GM21576 (cell line): ENCODE results near the gene FBN3.

ENCODE experiments used
- ATAC-seq: cut with Tn5 transposase; IDR thresholded peaks from one replicate; pipeline ENCODE4 v1.9.1; 2021; ENCODE audit warnings: mild to moderate bottlenecking, moderate library complexity; ENCODE audit not compliant: unreplicated experiment

Gene FBN3

GRCh38 chr19:8148410-8149260 lies 757 bp downstream of the FBN3 start:
- no peak for ATAC-seq

GRCh38 chr19:8148088-8148409 lies 1.3 kb downstream of the FBN3 start:
- no peak for ATAC-seq

GRCh38 chr19:8147582-8147978 lies 1.8 kb downstream of the FBN3 start:
- ATAC-seq = no peak

GRCh38 chr19:8146877-8147581 lies 2.4 kb downstream of the FBN3 start:
- ATAC-seq = no peak

GRCh38 chr19:8144273-8144995 lies 5.0 kb downstream of the FBN3 start:
- no peak for ATAC-seq

- no peak for ATAC-seq
These were observed 6.4 kb downstream of the FBN3 start for GRCh38 chr19:8143041-8143440.

GRCh38 chr19:8142513-8142900 lies 6.9 kb downstream of the FBN3 start:
- ATAC-seq = no peak

GRCh38 chr19:8141726-8142512 lies 7.5 kb downstream of the FBN3 start:
- no peak for ATAC-seq

- ATAC-seq = no peak
These were observed 11.2 kb downstream of the FBN3 start for GRCh38 chr19:8138201-8138600.

- no peak for ATAC-seq
These were observed 12.0 kb downstream of the FBN3 start for GRCh38 chr19:8137425-8137824.

- no peak for ATAC-seq
These were observed 13.3 kb downstream of the FBN3 start for GRCh38 chr19:8135946-8136618.

- ATAC-seq = no peak
These were observed 16.4 kb downstream of the FBN3 start for GRCh38 chr19:8132858-8133458.

- no peak for ATAC-seq
These were observed 17.9 kb downstream of the FBN3 start for GRCh38 chr19:8131517-8131916.

GRCh38 chr19:8129061-8129618 lies 20.3 kb downstream of the FBN3 start:
- ATAC-seq = no peak

GRCh38 chr19:8128551-8128950 lies 20.8 kb downstream of the FBN3 start:
- ATAC-seq = no peak

- no peak for ATAC-seq
These were observed 22.1 kb downstream of the FBN3 start for GRCh38 chr19:8127311-8127710.

- ATAC-seq = no peak
These were observed 22.9 kb downstream of the FBN3 start for GRCh38 chr19:8126511-8126910.

- ATAC-seq = no peak
These were observed 23.4 kb downstream of the FBN3 start for GRCh38 chr19:8126008-8126407.

- no peak for ATAC-seq
These were observed 25.7 kb downstream of the FBN3 start for GRCh38 chr19:8123683-8124082.
